Gastrocnemius medialis (tissue), 4 donors: Measurements from ENCODE around the gene HGFAC.

Source experiments
- POLR2A ChIP-seq, 2 donors: fragments of 450-650 bp; IDR thresholded peaks; one replicate each; pipeline ENCODE4 v1.6.1; 2017; ENCODE audit warnings: antibody characterized with exemption in 2 of 2, mild to moderate bottlenecking in 2 of 2, moderate library complexity in 2 of 2
- TF ChIP-seq, protein P1 (sequence below), 5 experiments: fragments of 450-650 bp in 3 of 5; fragments of 200-600 bp in 2 of 5; sonication (generic) in 2 of 5; IDR thresholded peaks in 4 of 5; conservative IDR thresholded peaks in 1 of 5; 1 replicate in 4 of 5; 2 replicates in 1 of 5; pipeline ENCODE4 v1.5.1; 2016 to 2019; ENCODE audit warnings: antibody characterized with exemption in 5 of 5, mild to moderate bottlenecking in 3 of 5, moderate library complexity in 3 of 5

DNA sequence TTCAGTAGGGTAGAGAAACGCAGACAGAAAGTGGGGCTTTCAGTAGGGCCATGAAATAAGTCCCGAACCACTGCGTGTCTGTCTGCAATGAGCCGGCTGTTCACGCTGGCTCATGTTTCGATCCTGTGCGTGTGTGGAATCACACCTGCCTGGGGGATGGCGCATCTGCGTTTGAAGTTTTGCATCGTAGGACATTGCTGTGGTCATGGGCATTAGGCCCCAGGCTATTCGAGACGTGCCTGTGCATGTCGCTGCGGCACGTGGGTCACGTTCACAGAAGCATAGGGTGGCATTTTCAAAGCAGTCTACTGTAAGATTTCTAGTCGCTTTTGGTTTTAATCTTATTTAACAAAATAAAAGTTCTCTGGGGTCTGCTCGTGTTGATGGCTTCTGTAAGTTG is 25.5 kb upstream of the HGFAC start:
- TF ChIP-seq, protein P1, sequence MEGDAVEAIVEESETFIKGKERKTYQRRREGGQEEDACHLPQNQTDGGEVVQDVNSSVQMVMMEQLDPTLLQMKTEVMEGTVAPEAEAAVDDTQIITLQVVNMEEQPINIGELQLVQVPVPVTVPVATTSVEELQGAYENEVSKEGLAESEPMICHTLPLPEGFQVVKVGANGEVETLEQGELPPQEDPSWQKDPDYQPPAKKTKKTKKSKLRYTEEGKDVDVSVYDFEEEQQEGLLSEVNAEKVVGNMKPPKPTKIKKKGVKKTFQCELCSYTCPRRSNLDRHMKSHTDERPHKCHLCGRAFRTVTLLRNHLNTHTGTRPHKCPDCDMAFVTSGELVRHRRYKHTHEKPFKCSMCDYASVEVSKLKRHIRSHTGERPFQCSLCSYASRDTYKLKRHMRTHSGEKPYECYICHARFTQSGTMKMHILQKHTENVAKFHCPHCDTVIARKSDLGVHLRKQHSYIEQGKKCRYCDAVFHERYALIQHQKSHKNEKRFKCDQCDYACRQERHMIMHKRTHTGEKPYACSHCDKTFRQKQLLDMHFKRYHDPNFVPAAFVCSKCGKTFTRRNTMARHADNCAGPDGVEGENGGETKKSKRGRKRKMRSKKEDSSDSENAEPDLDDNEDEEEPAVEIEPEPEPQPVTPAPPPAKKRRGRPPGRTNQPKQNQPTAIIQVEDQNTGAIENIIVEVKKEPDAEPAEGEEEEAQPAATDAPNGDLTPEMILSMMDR (IDR thresholded peaks at IDR 0.05 in 4 of 5, conservative IDR thresholded peaks at IDR 0.05 in 1 of 5), result no peak
- TF ChIP-seq POLR2A (IDR thresholded peaks at IDR 0.05), result no peak
